OCI-LY7 (cell line): ENCODE results near the gene IGSF9. TPM values are rescaled to one million over a fixed set of nuclear protein-coding genes. Genes with fewer than 3 reads are reported as not detected.
"Not testable (repeated sequence)": the region's sequence is repeated elsewhere in the genome, so short reads cannot be mapped to it uniquely, and the experiment has no call there.

Experiments used
- BruUV-seq: library from RNA; stranded (reverse); fragments of 400-500 nt; replicated peaks from 2 replicates; lab custom pipeline; 2021; lab: Mats Ljungman, UMichigan
- CTCF ChIA-PET: fragments of 300-600 bp; sonication (Branson Sonifier 250); formaldehyde crosslinking; loops from one replicate; lab custom pipeline; 2022; ENCODE audit warnings: antibody characterized with exemption; ENCODE audit not compliant: unreplicated experiment; lab: Charles Lee
- POLR2A ChIA-PET: fragments of 300-600 bp; sonication (Branson Sonifier 250); formaldehyde crosslinking; loops from one replicate; lab custom pipeline; 2022; ENCODE audit warnings: antibody characterized with exemption; lab: Charles Lee
- DNase-seq: peaks from one replicate; pipeline ENCODE4 v3.0.0-alpha.2; 2015; ENCODE audit warnings: low spot score
- H2AFZ ChIP-seq: fragments of 200-600 bp; sonication (generic), shearing (Covaris generic); 2 replicates; pipeline ENCODE4 v1.6.1; 2014; ENCODE audit warnings: mild to moderate bottlenecking, antibody characterized with exemption, low read length, moderate library complexity
- H3K27ac ChIP-seq: fragments of 200-600 bp; sonication (generic); 2 replicates; pipeline ENCODE4 v1.5.1; 2014; ENCODE audit warnings: mixed run types, low read depth, mild to moderate bottlenecking, moderate library complexity, low read length, inconsistent platforms; ENCODE audit not compliant: poor library complexity, severe bottlenecking
- H3K36me3 ChIP-seq: fragments of 200-600 bp; sonication (generic); 2 replicates; pipeline ENCODE4 v1.6.1; 2014; ENCODE audit warnings: mild to moderate bottlenecking, antibody characterized with exemption, low read length, moderate library complexity, mixed read lengths; ENCODE audit not compliant: insufficient read depth
- H3K4me1 ChIP-seq: fragments of 200-600 bp; sonication (generic); 2 replicates; pipeline ENCODE4 v1.5.1; 2014; ENCODE audit warnings: mild to moderate bottlenecking, low read length; ENCODE audit not compliant: insufficient read depth, poor library complexity, severe bottlenecking
- H3K4me2 ChIP-seq: fragments of 200-600 bp; sonication (generic); 2 replicates; pipeline ENCODE4 v1.6.1; 2014; ENCODE audit warnings: mild to moderate bottlenecking, low read length
- H3K4me3 ChIP-seq: fragments of 200-600 bp; sonication (generic); 2 replicates; pipeline ENCODE4 v1.5.1; 2014; ENCODE audit warnings: mild to moderate bottlenecking, low read depth, low read length; ENCODE audit not compliant: poor library complexity, severe bottlenecking
- H3K79me2 ChIP-seq: fragments of 200-600 bp; sonication (generic); 2 replicates; pipeline ENCODE4 v1.6.1; 2016; ENCODE audit warnings: low read depth, mild to moderate bottlenecking, low read length, moderate library complexity, mixed read lengths; ENCODE audit not compliant: insufficient read depth
- H3K9me2 ChIP-seq: fragments of 200-600 bp; sonication (generic); 2 replicates; pipeline ENCODE4 v1.6.1; 2016; ENCODE audit warnings: mild to moderate bottlenecking, low read length, mixed read lengths; ENCODE audit not compliant: insufficient read depth
- H3K9me3 ChIP-seq: fragments of 200-600 bp; sonication (generic); 2 replicates; pipeline ENCODE4 v1.6.1; 2014; ENCODE audit warnings: mild to moderate bottlenecking, mixed run types, low read length, mixed read lengths
- H4K20me1 ChIP-seq: fragments of 200-600 bp; sonication (generic); 2 replicates; pipeline ENCODE4 v1.6.1; 2014; ENCODE audit warnings: mild to moderate bottlenecking, antibody characterized with exemption, low read length, moderate library complexity, mixed read lengths; ENCODE audit not compliant: insufficient read depth
- CTCF ChIP-seq: fragments of 200-600 bp; sonication (generic); conservative IDR thresholded peaks from 2 replicates; pipeline ENCODE4 v1.5.1; 2014; ENCODE audit warnings: mild to moderate bottlenecking, antibody characterized with exemption, low read length, moderate library complexity, mixed read lengths
- EZH2phosphoT487 ChIP-seq: fragments of 200-600 bp; sonication (generic); IDR thresholded peaks from 2 replicates; pipeline ENCODE4 v1.6.1; 2018; ENCODE audit warnings: low read depth, borderline replicate concordance, mild to moderate bottlenecking, mixed run types, antibody characterized with exemption, low read length, moderate library complexity, mixed read lengths
- intact Hi-C: fragments of 100-400 bp; cut with micrococcal nuclease; formaldehyde crosslinking; loops from one replicate; pipeline ENCODE4 v1.10.0; 2022; ENCODE audit not compliant: unreplicated experiment
- total RNA-seq, 2 experiments: library from RNA; depleted of rRNA in 1 of 2; stranded (reverse); fragments of >200 nt in 1 of 2; shearing (Covaris generic) in 1 of 2; gene quantifications; 2 replicates each; pipeline ENCODE4 v1.2.3, GENCODE V29; 2014 to 2022

The IGSF9 gene
- total RNA-seq, 2 experiments from 2014 or later: not detected

GRCh38 chr1:159902541-159902940 is 42.9 kb downstream of the IGSF9 start:
- no peak overlapping the region for H2AFZ ChIP-seq
- H3K9me3 ChIP-seq: no peaks in the 10 kb centered on the region
- no peak overlapping the region for H3K4me2 ChIP-seq
- no peaks in the 10 kb centered on the region for H3K9me2 ChIP-seq
- no peaks in the 10 kb centered on the region for H3K79me2 ChIP-seq
- no peak for DNase-seq
- no peaks in the 10 kb centered on the region for H3K36me3 ChIP-seq
- POLR2A ChIA-PET: no interaction called here
- intact Hi-C loops: no loop called here
- H3K27ac ChIP-seq: no peak overlapping the region
- no peak overlapping the region for H3K4me3 ChIP-seq
- TF ChIP-seq EZH2phosphoT487 (no peak), CTCF (no peak)
- H4K20me1 ChIP-seq: no peaks in the 10 kb centered on the region
- CTCF ChIA-PET: no interaction called here
- BruUV-seq: no TSS peak
- H3K4me1 ChIP-seq: no peaks in the 10 kb centered on the region

DNA sequence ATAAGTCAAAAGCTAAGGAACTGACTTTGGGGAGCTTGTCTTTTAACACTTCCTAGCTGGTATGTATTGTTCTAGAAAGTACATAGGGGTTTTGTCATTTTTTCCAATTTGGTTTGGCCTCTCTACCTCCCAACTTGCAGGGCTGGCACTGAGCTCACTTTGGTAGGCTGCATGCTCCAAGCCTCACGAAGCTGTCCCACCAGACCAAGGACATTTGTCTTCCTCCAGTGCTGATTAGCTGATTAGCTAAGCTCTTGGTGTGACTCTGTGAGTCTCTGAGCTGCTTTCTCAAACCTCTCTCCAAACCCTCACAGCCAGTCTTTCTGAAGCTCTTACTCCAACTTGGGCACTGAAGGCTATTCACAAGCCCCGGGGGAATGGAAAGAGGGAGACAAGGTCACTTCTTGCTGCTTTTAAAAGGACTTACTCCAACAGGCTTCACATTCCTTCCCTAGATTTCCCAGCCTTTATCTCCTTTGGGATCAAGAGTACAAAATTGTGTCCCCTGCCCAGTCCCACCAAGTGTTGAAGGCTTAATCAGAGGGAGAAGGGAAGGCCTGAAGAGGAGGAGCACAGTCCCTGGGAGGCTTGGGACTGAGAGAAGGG is 44.6 kb downstream of the IGSF9 start:
- no peak for TF ChIP-seq CTCF
- no peak for TF ChIP-seq EZH2phosphoT487
- Histone ChIP-seq H3K79me2 (no peaks in the 10 kb centered on the region), H3K9me3 (no peaks in the 10 kb centered on the region), H2AFZ (no peak overlapping the region), H3K27ac (no peak overlapping the region), H3K9me2 (no peaks in the 10 kb centered on the region), H4K20me1 (no peaks in the 10 kb centered on the region), H3K4me1 (no peaks in the 10 kb centered on the region), H3K36me3 (no peaks in the 10 kb centered on the region), H3K4me3 (no peak overlapping the region), H3K4me2 (no peak overlapping the region)
- POLR2A ChIA-PET: interaction anchor here (0.6 kb wide), 1 partner anchor 825 kb away, joined by 4 read pairs; no protein-coding TSS in a partner anchor
- intact Hi-C loops: no loop called here
- CTCF ChIA-PET: no interaction called here
- DNase-seq: no peak
- BruUV-seq: no TSS peak

GRCh38 chr1:159900086-159900680 is 45.2 kb downstream of the IGSF9 start, which contains the start of gene CFAP45:
Gene CFAP45 (minus strand): TSS chr1:159900165. CDS start chr1:159900098, 67 bp downstream.
- intact Hi-C loops: no loop called here
- Histone ChIP-seq H3K4me2 (no peak within 1 kb of the TSS), H4K20me1 (no peaks in the 10 kb centered on the region), H3K9me2 (no peaks in the 10 kb centered on the region), H2AFZ (no peak within 1 kb of the TSS), H3K36me3 (no peaks in the 10 kb centered on the region), H3K4me1 (no peaks in the 10 kb centered on the region), H3K4me3 (no peak within 1 kb of the TSS), H3K79me2 (no peaks in the 10 kb centered on the region), H3K27ac (no peak within 1 kb of the TSS), H3K9me3 (no peaks in the 10 kb centered on the region)
- DNase-seq: no peak
- CTCF ChIA-PET: no interaction called here
- TF ChIP-seq CTCF (no peak), EZH2phosphoT487 (no peak)
- POLR2A ChIA-PET: no interaction called here
- no TSS peak for BruUV-seq

GRCh38 chr1:159899634-159900033 is 45.8 kb downstream of the IGSF9 start:
- H3K4me3 ChIP-seq, H3K4me1 ChIP-seq, H3K79me2 ChIP-seq, CTCF ChIA-PET, H3K9me2 ChIP-seq, BruUV-seq, H2AFZ ChIP-seq, H3K9me3 ChIP-seq, DNase-seq, H3K27ac ChIP-seq, H3K36me3 ChIP-seq, H3K4me2 ChIP-seq, intact Hi-C loops, POLR2A ChIA-PET, H4K20me1 ChIP-seq: not testable (repeated sequence)
